Measurements from ENCODE around the gene ARHGAP4. TPM values are rescaled to one million over a fixed set of nuclear protein-coding genes. Genes with fewer than 3 reads are reported as not detected.

Gene ARHGAP4
- total RNA-seq, 1 experiment from 2014 or later, result 47.0 TPM

DNA sequence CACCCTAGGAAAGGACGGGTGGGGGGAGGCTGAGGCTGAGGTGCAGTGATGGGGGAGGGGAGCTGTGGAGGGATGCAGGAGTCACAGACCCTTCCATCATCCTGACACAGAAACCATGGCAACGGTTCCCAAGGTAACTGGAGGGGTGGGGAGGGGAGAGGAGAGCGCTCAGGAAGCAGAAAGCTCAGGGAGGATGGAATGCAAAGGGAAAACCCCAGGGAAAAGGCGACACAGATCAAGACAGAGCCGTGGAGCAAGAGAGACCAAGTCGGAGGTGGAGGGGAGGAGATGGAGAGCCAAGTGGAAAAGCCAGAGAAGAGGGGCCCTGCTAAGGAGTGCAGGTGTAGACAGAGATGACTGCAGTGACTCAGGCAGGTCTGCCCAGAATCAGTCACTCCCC lies 54.6 kb downstream of the ARHGAP4 start:
- Histone ChIP-seq H3K36me3 (ENCODE audit: low read depth) (no peaks in the 10 kb centered on the region), H3K9me2 (ENCODE audit: insufficient read depth) (no peaks in the 10 kb centered on the region), H3K27me3 (ENCODE audit: insufficient read depth, low read depth) (no peaks in the 10 kb centered on the region), H3K9me3 (ENCODE audit: insufficient read depth, low read depth) (no peaks in the 10 kb centered on the region), H3K4me3 (no peak overlapping the region), H3K4me2 (no peak overlapping the region), H3K79me2 (ENCODE audit: low read depth) (no peaks in the 10 kb centered on the region), H2AFZ (no peak overlapping the region), H3K27ac (no peak overlapping the region), H3K4me1 (replicated peaks; ENCODE audit: insufficient read depth) (no peaks in the 10 kb centered on the region), H3F3A (ENCODE audit: insufficient read depth, low read depth) (no peaks in the 10 kb centered on the region), H4K20me1 (ENCODE audit: insufficient read depth) (no peaks in the 10 kb centered on the region)
- TF ChIP-seq, protein P1, sequence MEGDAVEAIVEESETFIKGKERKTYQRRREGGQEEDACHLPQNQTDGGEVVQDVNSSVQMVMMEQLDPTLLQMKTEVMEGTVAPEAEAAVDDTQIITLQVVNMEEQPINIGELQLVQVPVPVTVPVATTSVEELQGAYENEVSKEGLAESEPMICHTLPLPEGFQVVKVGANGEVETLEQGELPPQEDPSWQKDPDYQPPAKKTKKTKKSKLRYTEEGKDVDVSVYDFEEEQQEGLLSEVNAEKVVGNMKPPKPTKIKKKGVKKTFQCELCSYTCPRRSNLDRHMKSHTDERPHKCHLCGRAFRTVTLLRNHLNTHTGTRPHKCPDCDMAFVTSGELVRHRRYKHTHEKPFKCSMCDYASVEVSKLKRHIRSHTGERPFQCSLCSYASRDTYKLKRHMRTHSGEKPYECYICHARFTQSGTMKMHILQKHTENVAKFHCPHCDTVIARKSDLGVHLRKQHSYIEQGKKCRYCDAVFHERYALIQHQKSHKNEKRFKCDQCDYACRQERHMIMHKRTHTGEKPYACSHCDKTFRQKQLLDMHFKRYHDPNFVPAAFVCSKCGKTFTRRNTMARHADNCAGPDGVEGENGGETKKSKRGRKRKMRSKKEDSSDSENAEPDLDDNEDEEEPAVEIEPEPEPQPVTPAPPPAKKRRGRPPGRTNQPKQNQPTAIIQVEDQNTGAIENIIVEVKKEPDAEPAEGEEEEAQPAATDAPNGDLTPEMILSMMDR (conservative IDR thresholded peaks at IDR 0.05), result no peak
- no peak for TF ChIP-seq EZH2 (IDR thresholded peaks at IDR 0.05; ENCODE audit: low read depth)
- no TSS peak for BruUV-seq (replicated peaks)
- CTCF ChIA-PET, result no interaction called here
- POLR2A ChIA-PET (ENCODE audit: unreplicated experiment), result interaction anchor here (0.6 kb wide), 1 partner anchor 21 kb away, joined by 11 read pairs; no protein-coding TSS in a partner anchor
- intact Hi-C loops (cut with micrococcal nuclease; ENCODE audit: unreplicated experiment), result no loop called here
- DNase-seq, result no peak

DNA sequence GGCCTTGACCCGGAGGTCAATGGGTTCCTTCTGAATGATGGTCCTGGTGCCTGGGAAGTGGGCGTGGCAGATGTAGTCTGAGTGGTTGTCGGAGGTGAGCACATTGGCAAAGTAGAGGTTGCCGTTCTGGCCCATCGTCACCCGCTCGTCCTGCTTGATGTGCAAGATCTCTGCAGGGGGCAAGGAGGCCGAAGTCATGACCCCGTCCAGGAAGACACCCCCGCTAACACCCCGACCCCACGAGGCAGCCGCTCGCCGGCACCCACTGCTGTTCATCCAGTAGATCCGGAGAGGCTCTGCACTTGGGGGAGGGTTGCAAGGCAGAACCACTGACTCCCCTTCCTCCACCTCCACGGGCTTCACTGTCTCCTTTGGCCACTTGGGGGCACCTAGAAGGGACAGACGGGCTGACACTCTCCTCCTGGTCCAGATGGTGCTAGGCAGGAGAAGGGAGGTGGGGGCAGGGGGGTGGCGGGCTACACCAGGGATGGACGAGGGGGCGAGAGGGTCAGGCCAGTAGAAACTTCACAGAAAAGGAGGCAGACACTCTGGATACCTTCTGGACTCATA lies 55.2 kb downstream of the ARHGAP4 start:
- intact Hi-C loops (cut with micrococcal nuclease; ENCODE audit: unreplicated experiment), result no loop called here
- no TSS peak for BruUV-seq (replicated peaks)
- POLR2A ChIA-PET (ENCODE audit: unreplicated experiment), result no interaction called here

DNA sequence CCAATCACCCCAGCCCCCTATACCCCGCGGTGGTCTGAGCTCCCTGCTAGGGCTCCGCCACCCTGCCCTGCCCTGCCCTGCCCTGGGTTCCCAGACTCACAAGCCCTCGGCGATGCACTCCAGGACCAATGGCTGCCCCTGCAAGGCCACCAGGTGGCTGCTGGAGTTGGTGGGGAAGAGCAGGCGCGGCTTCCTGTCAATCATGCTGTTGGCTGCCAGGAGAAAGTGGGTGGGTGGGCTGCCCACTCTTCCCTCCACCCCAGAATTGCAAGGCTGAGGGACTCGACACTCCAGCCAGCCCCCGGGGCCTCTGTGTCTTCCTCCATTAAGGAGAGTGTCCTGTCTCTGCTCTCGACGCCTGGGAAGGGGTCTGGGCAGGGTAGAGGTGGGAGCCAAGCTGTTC lies 55.8 kb downstream of the ARHGAP4 start:
- no peak for DNase-seq
- Histone ChIP-seq H3K4me2 (no peak overlapping the region), H3K9me2 (ENCODE audit: insufficient read depth) (no peaks in the 10 kb centered on the region), H3F3A (ENCODE audit: insufficient read depth, low read depth) (no peaks in the 10 kb centered on the region), H3K4me1 (replicated peaks; ENCODE audit: insufficient read depth) (no peaks in the 10 kb centered on the region), H3K36me3 (ENCODE audit: low read depth) (no peaks in the 10 kb centered on the region), H3K27ac (no peak overlapping the region), H3K79me2 (ENCODE audit: low read depth) (no peaks in the 10 kb centered on the region), H2AFZ (no peak overlapping the region), H3K27me3 (ENCODE audit: insufficient read depth, low read depth) (no peaks in the 10 kb centered on the region), H3K4me3 (no peak overlapping the region), H4K20me1 (ENCODE audit: insufficient read depth) (no peaks in the 10 kb centered on the region), H3K9me3 (ENCODE audit: insufficient read depth, low read depth) (no peaks in the 10 kb centered on the region)
- CTCF ChIA-PET, result no interaction called here
- POLR2A ChIA-PET (ENCODE audit: unreplicated experiment), result no interaction called here
- no peak for TF ChIP-seq EZH2 (IDR thresholded peaks at IDR 0.05; ENCODE audit: low read depth)
- intact Hi-C loops (cut with micrococcal nuclease; ENCODE audit: unreplicated experiment), result no loop called here
- no TSS peak for BruUV-seq (replicated peaks)

More for the DNA sequence above, 55.2 kb downstream of the ARHGAP4 start:
- Histone ChIP-seq H3K4me2 (no peak overlapping the region), H4K20me1 (ENCODE audit: insufficient read depth) (no peaks in the 10 kb centered on the region), H3K27ac (no peak overlapping the region), H3K27me3 (ENCODE audit: insufficient read depth, low read depth) (no peaks in the 10 kb centered on the region), H3K36me3 (ENCODE audit: low read depth) (no peaks in the 10 kb centered on the region), H3K4me3 (no peak overlapping the region), H2AFZ (no peak overlapping the region), H3K79me2 (ENCODE audit: low read depth) (no peaks in the 10 kb centered on the region), H3K9me3 (ENCODE audit: insufficient read depth, low read depth) (no peaks in the 10 kb centered on the region), H3K9me2 (ENCODE audit: insufficient read depth) (no peaks in the 10 kb centered on the region), H3K4me1 (replicated peaks; ENCODE audit: insufficient read depth) (no peaks in the 10 kb centered on the region), H3F3A (ENCODE audit: insufficient read depth, low read depth) (no peaks in the 10 kb centered on the region)
- DNase-seq, result no peak
- no peak for TF ChIP-seq EZH2 (IDR thresholded peaks at IDR 0.05; ENCODE audit: low read depth)
- TF ChIP-seq, protein P1 (conservative IDR thresholded peaks at IDR 0.05), result no peak
- CTCF ChIA-PET, result no interaction called here
